ENCODE data around the gene ATAD3B.

GRCh38 chr1:1455366-1455884, 16.1 kb upstream of the ATAD3B start:
- TF ChIP-seq POLR2A (IDR thresholded peaks at IDR 0.05), result no peak
- TF ChIP-seq CTCF (IDR thresholded peaks at IDR 0.05), result no peak
- no peak for TF ChIP-seq POLR2AphosphoS5 (IDR thresholded peaks at IDR 0.05)

Measured in transverse colon (tissue), 4 donors.